DMS53 treated with DMSO at 0.1 percent for 48 hours (cell line): ENCODE data around the gene GDA.
A peak's percentile ranks its signal among the peaks of the same experiment; 100 is the strongest.

Source experiments
- DNase-seq: peaks from one replicate; lab custom pipeline; 2025; ENCODE audit not compliant: unreplicated experiment; lab: John Stamatoyannopoulos, UW

GDA gene

DNA sequence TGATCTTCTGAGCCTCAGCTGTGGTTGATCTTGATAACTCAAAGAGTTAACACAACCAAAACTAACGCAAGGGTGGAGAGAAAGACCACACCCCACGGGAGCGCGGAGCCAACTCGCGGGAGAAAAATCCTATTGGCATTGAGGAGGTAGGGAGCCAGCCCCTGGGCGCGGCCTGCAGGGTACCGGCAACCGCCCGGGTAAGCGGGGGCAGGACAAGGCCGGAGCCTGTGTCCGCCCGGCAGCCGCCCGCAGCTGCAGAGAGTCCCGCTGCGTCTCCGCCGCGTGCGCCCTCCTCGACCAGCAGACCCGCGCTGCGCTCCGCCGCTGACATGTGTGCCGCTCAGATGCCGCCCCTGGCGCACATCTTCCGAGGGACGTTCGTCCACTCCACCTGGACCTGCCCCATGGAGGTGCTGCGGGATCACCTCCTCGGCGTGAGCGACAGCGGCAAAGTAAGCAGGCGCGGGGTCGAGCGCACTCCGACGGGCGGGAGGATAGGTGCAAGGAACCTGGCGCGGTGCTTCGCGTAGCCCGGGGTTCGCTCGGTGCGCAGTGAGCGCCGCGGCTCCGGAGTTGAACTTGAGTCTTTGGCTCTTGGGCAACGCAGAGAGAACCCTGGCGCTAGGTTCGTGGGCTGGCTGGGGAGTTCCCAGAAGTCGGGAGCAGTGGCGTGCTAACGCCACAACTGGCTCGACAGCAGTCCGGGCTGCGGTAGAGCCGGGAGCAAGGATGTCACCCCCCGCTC lies at the start of gene GDA:
Gene GDA (plus strand): TSS at position 210 of the 745 bp plus-strand sequence. CDS start 120 bp downstream, at position 330.
- no peak for DNase-seq

DNA sequence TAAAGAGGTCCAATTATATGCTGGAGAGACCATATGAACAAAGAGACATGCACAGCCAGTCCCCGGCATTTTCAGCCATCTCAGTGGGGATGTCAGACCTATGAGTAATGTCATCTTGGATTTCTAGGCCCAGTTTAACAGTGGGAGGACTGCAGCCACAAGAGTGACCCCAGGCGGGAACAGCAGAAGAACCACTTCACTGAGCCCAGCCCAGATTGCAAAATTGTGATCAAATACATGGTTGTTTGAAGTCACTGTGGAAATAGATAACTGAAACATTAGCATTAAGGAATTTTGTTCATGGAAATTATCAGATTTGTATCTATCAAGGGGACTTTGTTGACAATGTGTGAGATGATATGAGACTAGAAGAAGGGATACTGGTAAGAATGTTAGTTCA lies 46.7 kb upstream of the GDA start:
- no peak for DNase-seq

DNA sequence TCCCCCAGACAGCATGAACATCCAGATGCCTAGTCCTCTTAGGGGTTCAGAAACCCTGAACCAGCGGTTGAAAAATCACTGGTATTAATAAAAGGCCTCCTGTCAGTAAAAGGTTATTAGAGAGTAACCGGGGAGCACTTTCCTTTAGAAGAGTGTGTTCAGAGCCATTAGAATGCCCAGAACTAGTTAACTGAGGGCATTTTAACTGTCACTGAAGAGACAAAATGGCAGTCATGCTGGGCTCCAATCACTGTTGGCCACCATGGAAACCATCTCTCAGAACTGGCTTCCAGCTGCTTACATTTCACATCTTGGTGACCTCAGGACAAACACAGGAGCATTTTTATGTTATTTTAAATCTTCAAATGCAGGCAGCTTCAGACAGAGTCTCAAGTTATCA lies 36.2 kb upstream of the GDA start:
- no peak for DNase-seq

DNA sequence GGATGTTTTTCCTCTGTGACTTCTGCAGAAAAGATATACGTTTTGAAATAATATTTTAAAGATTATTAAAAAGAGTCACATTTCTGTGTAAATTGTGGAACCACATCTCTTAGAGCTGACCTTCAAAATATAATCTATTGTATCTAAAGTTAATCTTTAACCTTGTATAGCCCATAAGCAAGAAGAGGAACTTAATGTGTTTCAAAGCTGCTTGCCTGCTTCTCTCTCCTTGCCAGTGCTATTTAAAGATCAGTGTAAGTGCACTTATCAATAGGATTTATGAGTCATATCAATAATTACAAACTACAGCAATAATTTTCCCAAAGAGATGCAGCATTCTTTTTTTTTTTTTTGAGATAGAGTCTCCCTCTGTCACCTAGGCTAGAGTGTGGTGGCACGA lies 29.4 kb upstream of the GDA start:
- DNase-seq: peak; percentile 37

DNA sequence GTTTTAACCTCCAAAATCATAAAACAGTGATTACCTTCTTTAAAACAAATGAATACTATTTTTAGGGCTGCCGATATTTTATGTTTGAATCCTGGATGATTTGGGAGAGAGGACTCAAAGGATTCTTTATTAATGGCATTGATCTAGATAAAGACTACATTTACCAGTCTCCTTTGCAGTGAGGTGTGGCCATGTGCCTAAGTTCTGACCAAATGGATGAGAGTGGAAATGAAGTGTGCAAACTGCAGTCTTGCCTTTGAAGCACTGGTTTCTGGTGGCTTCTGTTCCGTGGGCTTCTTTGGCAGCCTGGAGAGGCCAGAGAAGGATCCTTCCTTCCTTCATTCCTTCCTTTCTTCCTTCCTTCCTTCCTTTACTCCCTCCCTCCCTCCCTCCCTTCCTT lies 24.3 kb upstream of the GDA start:
- DNase-seq: no peak

DNA sequence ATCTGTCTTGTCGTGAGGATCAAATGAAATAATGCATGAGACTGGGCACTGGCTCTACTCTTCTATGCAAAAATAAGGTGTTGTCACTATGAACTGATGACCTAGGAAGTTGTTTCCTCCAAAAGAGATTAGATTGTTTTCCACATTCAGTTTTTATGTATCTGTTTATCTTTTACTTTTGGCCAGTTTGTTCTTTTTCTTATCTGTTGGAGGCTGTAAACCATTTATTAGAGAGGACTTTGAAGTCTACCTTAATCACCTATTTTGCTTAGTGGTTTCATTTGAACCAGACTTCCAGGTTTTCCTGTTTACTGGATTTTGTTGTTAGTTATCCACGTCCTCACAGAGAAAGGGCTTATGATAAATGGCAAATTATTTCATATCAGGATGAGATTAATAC lies 21.5 kb upstream of the GDA start:
- no peak for DNase-seq

DNA sequence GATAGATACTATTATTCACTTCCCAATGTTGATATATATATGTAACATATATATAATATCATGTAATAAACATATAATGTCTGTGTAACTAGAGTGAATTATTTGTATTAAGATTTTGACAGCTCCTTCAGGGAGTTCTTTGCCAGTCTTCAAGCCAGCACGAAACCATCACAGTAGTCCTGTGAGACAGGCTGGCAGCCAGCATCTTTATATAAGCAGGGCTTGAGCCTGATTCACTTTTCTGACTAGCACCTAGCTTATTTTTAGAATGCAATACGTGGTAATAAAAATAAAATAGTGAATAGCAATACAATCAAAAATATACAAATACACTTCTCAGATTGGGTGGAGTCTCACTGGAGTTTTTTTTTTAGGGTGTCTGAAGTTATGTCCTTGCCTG lies 20.7 kb upstream of the GDA start:
- DNase-seq: no peak

DNA sequence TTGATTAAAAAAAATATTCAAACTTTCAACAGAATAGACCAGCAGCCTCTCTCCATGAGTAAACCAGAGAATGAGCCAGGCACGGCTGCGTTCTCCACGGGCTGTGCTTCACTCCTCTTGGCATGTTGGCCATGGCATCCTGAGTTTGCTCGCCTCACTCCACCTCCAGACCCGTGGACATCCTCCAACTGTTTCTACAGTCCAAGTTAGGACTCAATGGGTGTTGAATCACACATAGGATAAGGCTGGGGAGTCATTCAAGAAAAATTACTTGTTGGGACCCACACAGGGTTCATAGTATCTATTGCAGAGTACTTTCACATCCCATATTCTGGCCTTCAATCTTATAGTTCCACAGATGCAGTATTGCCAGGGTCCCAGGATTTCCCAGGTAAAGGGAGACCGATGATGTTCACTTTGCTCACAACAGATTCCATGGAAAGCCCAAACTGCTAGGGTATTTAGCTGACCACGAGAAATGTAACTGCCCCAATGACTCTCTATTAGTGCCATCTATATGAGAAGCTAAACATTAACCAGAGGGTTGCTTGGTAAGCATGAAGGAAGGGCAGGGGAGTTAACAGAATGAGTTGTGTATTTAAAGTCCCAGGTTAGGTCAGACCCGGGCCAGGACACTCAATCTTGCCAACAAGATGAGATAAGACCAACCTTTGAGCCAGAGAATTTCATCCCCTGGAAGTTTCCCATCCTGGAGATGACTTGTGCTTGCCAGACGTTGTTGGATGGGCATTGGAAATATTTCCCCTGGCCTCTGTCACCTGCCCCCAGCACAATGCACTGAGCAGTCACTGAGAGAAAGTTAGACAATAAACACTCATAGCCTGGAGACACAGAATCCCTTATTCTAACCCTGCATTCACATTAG lies 19.7 kb upstream of the GDA start:
- peak; percentile 43 for DNase-seq

DNA sequence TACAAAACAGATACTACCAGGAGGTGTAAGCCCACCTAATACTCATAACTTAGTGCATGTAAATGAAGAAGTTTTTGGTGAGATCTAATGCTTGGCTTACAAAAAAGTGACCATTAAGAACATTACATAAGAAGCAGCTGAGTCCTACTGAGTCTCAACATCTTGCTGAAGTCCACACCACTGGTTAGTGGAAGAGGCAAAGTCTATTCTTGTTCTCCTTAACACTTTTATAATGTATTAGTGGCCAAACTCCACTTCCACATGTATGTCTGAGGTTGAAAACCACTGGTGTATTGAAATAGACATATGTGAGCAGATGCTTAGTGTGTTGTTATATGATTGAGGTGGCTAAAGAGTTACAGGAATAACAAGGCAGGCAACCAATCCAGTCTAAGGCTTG lies 18.9 kb upstream of the GDA start:
- no peak for DNase-seq

DNA sequence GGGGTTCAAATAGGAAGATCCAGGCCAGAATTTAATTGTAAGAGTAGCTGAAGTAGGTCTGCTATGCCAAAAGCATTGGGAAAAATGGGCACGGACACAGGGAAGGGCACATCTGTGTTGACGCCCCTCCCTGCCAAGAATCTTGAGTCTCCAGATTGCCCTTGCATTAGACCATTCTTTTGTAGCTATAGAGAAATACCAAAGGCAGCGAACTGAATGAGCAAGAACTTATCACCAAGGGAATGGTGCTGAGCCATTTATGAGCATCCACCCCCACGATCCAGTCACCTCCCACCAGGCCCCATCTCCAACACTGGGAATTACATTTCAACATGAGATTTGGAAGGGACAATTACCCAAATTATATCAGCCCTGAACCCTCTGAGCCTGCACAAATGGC lies 18.0 kb upstream of the GDA start:
- DNase-seq: no peak

DNA sequence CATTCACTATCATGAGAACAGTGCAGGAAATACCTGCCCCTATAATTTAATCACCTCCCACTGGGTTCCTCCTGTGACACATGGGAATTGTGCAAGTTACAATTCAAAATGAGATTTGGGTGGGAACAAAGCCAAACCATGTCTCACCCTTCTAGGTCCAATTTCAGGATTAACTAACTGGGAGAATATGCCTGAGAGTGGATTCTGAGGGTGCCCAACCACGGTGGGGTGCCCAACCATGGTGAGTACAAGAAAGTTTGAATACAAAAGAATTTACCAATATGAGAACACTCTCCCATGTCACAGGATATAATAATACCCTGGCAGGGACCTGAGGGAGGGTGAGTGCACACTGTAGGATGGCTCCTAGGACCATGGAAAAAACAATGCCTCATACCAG lies 17.2 kb upstream of the GDA start:
- DNase-seq: no peak

DNA sequence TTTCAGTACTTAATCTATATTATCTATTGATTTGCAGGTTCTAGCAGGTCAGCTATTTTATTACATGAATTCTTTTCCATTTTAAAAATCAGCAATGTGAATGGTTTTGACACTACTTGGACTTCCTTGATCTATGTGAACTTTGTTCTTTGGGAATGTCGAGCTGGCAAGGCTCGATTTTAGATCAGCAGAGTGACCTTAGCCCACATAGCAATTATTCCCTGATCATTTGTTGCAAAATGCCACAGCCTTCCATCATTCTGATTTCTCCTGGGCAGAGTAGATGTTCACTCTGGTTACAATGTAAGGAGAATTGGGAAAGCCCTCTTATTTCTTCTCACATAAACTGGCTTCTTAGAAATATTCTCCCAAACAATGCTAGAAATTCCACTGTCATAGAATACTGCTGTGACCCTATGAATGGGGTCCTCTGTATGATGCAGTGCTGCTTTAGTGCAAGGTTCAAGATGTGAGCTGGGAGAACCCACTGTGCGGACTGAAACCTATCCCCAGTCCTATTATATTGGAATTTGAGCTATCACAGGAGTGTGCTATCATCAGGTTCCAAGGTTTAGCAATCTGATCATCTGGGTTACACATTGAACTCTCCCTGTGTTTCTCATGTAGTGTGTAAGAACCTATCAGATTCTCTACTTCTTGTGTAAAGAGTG lies 15.7 kb upstream of the GDA start:
- DNase-seq: no peak

DNA sequence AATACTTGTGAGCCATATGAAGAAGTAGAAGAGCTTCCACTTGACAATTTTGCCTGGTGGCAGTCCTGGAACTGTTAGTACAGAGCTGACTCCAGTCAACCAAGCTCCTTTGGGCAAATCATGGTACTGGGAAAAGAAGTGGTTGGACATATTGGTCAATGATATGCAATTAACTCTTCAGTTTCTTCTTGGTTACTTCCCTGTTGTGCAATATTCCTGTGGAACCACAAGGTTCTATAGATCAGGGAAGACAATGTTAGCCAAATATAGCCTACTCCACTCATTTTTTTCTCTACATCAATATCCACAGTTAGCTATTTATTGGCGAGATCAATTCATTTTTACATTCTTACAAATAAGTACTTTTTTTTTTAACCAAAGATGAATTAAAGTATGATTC lies 14.4 kb upstream of the GDA start:
- DNase-seq: no peak

DNA sequence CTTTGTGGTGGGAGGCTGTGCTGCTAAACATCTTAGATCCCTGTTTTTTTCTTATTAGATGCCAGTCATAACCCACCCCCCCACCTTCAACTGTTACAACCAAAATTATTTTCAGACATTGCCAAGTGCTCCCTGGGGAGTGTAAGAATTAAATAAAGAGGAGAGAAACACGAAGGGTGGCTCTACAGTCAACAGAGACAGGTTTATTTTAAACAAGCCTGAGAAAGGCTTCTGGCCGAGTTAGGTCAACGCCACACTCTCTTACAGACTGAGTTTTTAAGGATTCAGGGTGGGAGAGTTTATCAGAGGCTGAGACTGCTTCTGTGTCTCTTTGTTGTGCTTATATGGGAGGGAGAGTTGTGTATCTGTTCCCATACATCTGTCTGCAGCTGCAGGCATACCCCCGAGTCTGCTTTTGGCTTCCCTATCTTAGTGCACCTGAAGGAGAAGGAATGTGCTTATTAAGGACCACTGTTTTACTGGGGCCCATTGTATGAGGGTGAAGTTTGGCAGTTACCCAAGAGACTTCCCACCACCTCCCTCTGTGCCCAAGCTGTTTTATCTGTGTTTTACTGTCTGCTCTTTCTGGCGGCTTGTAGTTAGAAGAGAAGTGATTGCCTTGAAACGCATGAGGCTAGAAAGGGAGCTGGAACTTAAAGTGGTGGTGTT lies 11.4 kb upstream of the GDA start:
- no peak for DNase-seq

DNA sequence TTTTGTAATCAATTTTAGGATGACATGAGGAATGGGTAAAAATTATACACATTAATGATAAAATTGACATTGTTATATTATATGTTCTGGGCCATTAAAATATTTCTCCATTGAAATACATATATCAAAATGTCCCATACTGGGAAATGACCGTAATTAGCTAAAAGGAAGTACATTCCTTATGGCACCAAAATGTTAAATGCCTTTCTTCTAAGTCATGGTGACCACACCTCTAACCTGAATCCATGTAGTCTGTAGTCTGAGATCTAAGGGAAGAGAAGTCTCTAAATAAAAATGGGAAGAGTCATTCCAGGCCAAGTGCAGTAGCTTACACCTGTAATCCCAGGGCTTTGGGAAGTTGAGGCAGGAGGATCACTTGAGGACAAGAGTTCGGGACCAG lies 10.0 kb upstream of the GDA start:
- DNase-seq: no peak

DNA sequence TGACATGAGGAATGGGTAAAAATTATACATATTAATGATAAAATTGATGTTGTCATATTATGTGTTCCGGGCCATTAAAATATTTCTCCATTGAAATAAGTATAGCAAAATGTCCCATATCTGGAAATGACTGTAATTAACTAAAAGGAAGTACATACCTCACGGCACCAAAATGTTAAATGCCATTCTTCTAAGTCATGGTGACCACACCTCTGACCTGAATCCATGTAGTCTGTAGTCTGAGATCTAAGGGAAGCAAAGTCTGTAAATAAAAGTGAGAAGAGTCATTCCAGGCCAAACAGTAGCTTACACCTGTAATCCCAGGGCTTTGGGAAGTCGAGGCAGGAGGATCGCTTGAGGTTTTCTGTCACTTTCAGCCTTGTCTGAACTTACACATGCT lies 8.7 kb upstream of the GDA start:
- DNase-seq: no peak

DNA sequence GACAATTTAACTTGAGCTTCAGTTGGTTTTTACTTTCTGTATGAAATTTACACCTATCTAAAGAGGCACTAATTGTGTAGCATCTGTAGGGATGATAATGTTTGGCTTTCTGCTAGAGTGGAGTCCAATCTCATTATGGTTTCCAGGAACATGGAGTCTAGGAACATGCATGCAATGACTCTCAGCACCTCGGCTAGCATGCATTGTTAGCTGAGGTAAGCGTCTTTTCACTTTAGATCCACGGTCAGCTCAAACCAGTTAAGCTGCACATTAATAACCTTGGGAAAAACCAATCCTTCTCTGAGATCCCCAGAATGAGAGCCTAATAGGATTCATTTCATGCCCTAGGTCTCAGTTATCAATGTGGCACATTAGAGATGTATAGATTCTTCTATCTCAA lies 7.8 kb upstream of the GDA start:
- DNase-seq: no peak

DNA sequence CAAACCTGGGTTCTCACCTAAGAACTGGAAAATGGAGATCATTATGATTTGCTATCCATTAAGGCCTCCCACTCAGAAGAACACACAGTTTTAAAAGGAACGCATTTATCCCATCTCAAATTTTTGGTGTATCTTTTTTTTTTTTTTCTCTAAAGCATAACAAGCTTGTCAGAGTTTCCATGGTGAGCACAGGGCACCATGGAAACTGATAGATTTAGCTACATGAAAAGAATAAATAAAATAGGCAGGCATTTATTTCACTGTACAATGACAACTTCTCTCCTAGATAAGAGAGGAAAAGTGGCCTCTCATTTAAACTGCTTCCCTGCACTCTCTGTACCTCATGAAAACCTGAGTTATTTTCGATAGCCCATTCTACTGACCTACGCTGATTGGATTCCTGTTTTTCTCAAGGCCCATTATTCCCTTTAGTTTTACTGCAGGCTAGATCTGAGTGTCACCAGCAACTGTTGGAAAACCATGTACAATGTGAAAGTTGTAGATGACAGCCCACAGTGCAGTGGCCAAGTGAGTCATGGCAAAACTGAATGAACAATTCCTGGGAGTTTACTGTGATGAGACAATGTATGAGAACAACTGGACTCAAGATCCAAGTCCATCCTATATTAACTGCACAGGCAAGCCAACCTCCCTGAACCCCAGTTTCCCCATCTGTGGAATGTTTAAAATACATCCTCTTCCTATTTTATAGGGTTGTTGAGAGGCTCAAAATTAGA lies 4.3 kb upstream of the GDA start:
- no peak for DNase-seq

DNA sequence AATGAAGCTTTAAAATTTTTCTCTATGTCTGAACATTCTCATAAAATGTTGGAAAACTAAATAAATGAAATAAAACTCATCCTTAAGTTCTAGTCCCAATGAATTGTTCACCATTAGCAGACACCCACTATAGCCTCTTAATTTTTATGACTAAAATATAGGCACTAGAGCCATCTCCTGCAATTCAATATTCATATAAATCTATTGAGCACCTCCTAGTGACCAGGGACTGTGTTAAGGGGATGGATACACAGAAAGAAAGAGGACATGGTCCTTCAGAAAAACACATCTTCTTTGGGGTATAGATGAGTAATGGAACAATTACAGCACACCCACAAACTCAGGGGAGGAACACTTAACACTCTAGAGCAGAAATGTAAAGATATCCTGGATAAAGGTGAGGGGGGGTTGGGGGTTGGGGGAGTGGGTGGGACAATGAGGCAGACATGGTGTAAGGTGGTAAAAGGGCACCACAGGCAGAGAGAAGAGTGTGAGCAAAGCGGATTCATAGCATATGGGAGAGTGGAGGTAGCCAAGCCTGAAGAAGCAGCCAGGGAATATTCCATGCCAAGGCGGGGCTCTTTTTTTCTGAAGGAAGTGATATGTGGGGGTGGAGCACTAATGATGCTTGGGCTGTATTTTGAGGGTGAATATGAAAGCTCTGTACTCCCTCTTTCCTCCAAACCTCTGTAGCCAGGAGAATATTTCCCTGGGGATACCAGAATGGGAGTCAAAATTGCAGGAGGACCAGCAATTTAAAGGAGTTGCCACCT lies 3.3 kb upstream of the GDA start:
- no peak for DNase-seq

DNA sequence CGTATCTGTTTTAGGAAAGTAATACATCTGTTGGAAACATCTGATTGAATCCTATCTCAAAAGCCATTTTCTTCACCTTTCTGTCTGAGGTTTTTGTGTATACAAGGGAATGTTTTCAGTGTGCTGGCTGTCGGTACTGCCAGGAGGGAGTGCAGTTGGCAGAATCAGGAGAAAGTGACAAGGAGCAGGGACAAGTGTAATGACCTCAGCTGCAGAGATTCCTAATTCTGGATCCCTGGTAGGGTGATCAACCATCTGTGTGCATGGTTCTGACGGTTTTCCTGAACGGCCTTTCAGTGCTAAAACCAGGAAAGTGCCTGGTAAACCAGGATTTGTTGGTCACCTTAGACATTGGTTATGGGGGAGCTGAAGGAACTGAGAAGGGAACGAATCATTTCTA lies 1.6 kb upstream of the GDA start:
- DNase-seq: no peak
